ENCODE data around the gene RNU7-1. TPM values are rescaled to one million over a fixed set of nuclear protein-coding genes. Genes with fewer than 3 reads are reported as not detected.

Gene RNU7-1
- total and polyA plus RNA-seq, 10 of the 15 experiments (the other 5 are each of a cell fraction or from before 2014, with no cell fraction given): not detected

DNA sequence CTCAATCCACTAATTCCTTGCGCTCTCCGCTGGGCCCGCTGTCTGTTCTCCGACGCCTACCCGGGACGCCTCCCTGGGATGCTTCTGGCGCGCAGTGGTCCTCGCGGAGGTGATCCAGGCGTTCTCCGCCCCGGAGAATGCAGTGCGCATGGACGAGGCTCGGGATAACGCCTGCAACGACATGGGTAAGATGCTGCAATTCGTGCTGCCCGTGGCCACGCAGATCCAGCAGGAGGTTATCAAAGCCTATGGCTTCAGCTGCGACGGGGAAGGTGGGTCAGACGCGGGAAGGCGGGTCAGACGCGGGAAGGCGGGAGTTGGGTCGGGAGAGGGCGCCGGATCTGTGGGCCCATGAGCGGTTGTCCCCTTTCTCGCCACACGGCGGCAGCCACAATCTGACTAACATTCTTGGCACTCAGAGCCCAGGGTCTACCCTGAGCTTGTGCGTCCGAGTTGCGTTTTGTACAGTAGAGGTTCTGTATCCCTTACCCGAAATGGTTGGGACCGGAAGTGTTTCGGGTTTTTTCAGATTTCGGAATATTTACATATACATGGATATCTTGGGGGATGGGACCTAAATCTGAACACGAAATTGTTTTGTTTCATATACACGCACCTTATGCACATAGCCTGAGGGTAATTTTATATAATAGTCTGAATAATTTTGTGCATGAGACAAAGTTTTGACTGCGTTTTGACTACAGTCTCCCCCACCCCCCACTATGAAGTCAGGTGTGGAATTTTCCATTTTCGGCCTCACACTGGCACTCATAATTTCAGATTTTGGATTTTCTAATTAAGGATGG lies 968 bp downstream of the RNU7-1 start (continued):
- TF ChIP-seq, protein P1, sequence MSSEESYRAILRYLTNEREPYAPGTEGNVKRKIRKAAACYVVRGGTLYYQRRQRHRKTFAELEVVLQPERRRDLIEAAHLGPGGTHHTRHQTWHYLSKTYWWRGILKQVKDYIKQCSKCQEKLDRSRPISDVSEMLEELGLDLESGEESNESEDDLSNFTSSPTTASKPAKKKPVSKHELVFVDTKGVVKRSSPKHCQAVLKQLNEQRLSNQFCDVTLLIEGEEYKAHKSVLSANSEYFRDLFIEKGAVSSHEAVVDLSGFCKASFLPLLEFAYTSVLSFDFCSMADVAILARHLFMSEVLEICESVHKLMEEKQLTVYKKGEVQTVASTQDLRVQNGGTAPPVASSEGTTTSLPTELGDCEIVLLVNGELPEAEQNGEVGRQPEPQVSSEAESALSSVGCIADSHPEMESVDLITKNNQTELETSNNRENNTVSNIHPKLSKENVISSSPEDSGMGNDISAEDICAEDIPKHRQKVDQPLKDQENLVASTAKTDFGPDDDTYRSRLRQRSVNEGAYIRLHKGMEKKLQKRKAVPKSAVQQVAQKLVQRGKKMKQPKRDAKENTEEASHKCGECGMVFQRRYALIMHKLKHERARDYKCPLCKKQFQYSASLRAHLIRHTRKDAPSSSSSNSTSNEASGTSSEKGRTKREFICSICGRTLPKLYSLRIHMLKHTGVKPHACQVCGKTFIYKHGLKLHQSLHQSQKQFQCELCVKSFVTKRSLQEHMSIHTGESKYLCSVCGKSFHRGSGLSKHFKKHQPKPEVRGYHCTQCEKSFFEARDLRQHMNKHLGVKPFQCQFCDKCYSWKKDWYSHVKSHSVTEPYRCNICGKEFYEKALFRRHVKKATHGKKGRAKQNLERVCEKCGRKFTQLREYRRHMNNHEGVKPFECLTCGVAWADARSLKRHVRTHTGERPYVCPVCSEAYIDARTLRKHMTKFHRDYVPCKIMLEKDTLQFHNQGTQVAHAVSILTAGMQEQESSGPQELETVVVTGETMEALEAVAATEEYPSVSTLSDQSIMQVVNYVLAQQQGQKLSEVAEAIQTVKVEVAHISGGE (CRISPR knock-in tag; IDR thresholded peaks at IDR 0.05): no peak; the same call in 1 of the 2 replicates
- TF ChIP-seq IKZF1 (conservative IDR thresholded peaks at IDR 0.05) (peak; percentile 98), CBFB (IDR thresholded peaks at IDR 0.05; ENCODE audit: low read depth) (no peak), NFYB (IDR thresholded peaks at IDR 0.05; ENCODE audit: insufficient read depth, low read depth, low read length) (no peak), RCOR1 (conservative IDR thresholded peaks at IDR 0.05; ENCODE audit: low read depth, low read length) (no peak), SKIL (IDR thresholded peaks at IDR 0.05; ENCODE audit: low read depth, poor library complexity, severe bottlenecking) (peak; percentile 14), GATAD2B (conservative IDR thresholded peaks at IDR 0.05; ENCODE audit: low read depth) (peak; percentile 88), BRCA1 (IDR thresholded peaks at IDR 0.05; ENCODE audit: low read depth, low read length) (no peak), FOXK2 (IDR thresholded peaks at IDR 0.05) (no peak), RBBP5 (conservative IDR thresholded peaks at IDR 0.05) (no peak), KLF5 (IDR thresholded peaks at IDR 0.05; ENCODE audit: partially characterized antibody) (no peak), NFXL1 (IDR thresholded peaks at IDR 0.05; ENCODE audit: borderline replicate concordance) (no peak), HCFC1 (IDR thresholded peaks at IDR 0.05; ENCODE audit: low read length) (no peak)
- TF ChIP-seq, protein P2, sequence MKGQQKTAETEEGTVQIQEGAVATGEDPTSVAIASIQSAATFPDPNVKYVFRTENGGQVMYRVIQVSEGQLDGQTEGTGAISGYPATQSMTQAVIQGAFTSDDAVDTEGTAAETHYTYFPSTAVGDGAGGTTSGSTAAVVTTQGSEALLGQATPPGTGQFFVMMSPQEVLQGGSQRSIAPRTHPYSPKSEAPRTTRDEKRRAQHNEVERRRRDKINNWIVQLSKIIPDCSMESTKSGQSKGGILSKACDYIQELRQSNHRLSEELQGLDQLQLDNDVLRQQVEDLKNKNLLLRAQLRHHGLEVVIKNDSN (IDR thresholded peaks at IDR 0.05; ENCODE audit: borderline replicate concordance, extremely low read length, insufficient read depth, low read depth, low read length): no peak
- TF ChIP-seq, protein P3, sequence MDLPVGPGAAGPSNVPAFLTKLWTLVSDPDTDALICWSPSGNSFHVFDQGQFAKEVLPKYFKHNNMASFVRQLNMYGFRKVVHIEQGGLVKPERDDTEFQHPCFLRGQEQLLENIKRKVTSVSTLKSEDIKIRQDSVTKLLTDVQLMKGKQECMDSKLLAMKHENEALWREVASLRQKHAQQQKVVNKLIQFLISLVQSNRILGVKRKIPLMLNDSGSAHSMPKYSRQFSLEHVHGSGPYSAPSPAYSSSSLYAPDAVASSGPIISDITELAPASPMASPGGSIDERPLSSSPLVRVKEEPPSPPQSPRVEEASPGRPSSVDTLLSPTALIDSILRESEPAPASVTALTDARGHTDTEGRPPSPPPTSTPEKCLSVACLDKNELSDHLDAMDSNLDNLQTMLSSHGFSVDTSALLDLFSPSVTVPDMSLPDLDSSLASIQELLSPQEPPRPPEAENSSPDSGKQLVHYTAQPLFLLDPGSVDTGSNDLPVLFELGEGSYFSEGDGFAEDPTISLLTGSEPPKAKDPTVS (IDR thresholded peaks at IDR 0.05; ENCODE audit: low read depth, low read length): no peak
- TF ChIP-seq, protein P4, sequence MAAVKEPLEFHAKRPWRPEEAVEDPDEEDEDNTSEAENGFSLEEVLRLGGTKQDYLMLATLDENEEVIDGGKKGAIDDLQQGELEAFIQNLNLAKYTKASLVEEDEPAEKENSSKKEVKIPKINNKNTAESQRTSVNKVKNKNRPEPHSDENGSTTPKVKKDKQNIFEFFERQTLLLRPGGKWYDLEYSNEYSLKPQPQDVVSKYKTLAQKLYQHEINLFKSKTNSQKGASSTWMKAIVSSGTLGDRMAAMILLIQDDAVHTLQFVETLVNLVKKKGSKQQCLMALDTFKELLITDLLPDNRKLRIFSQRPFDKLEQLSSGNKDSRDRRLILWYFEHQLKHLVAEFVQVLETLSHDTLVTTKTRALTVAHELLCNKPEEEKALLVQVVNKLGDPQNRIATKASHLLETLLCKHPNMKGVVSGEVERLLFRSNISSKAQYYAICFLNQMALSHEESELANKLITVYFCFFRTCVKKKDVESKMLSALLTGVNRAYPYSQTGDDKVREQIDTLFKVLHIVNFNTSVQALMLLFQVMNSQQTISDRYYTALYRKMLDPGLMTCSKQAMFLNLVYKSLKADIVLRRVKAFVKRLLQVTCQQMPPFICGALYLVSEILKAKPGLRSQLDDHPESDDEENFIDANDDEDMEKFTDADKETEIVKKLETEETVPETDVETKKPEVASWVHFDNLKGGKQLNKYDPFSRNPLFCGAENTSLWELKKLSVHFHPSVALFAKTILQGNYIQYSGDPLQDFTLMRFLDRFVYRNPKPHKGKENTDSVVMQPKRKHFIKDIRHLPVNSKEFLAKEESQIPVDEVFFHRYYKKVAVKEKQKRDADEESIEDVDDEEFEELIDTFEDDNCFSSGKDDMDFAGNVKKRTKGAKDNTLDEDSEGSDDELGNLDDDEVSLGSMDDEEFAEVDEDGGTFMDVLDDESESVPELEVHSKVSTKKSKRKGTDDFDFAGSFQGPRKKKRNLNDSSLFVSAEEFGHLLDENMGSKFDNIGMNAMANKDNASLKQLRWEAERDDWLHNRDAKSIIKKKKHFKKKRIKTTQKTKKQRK (IDR thresholded peaks at IDR 0.05; ENCODE audit: low read depth, low read length): no peak

Measured in GM12878 (cell line).